CD4-positive, alpha-beta T cell treated with Interleukin-21 for 1 hour (primary cell): Measurements from ENCODE around the gene POLDIP2.

Experiments
- DNase-seq: peaks from one replicate; pipeline ENCODE4 v3.0.0-alpha.2; 2020

The POLDIP2 gene

DNA sequence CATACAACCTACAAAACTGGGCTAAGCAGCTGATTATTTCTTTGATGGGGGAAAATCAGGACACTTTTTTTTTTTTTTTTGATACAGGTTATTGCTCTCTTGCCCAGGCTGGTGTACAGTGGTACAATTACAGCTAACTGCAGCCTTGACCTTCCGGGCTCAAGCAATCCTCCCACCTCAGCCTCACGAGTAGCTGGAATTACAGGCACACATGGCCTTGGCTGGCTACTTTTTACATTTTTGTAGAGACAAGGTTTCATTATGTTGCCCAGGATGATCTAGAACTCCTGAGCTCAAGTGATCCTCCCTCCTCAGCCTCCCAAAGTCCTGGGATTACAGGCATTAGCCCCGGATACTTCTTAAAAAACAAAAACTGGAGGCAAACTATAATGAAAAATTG is 58.9 kb downstream of the POLDIP2 start:
- no peak for DNase-seq
